Stomach (tissue), 4 donors: ENCODE results near the gene PGM2.

Source experiments
- CTCF ChIP-seq, 7 experiments: fragments of 450-650 bp in 4 of 7; fragments of 200-600 bp in 3 of 7; sonication (generic) in 3 of 7; IDR thresholded peaks; one replicate each; pipeline ENCODE4 v1.5.1; 2016 to 2019; ENCODE audit warnings: antibody characterized with exemption in 7 of 7, control low read depth in 2 of 7, mild to moderate bottlenecking in 1 of 7
- POLR2A ChIP-seq, 4 donors: fragments of 450-650 bp; IDR thresholded peaks; one replicate each; pipeline ENCODE4 v1.6.1; 2016; ENCODE audit warnings: antibody characterized with exemption in 4 of 4, control low read depth in 2 of 4, mild to moderate bottlenecking in 1 of 4, moderate library complexity in 1 of 4
- POLR2AphosphoS5 ChIP-seq, 3 donors: sonication (generic); formaldehyde crosslinking; IDR thresholded peaks; one replicate each; pipeline ENCODE4 v1.6.1; 2016; ENCODE audit warnings: antibody characterized with exemption in 3 of 3

GRCh38 chr4:37836838-37837440 lies 10.5 kb downstream of the PGM2 start:
- TF ChIP-seq POLR2A (IDR thresholded peaks at IDR 0.05): no peak
- no peak for TF ChIP-seq CTCF (IDR thresholded peaks at IDR 0.05)
- no peak for TF ChIP-seq POLR2AphosphoS5 (IDR thresholded peaks at IDR 0.05)
